B cell (primary cell): ENCODE results near the gene LIN9. TPM values are rescaled to one million over a fixed set of nuclear protein-coding genes. Genes with fewer than 3 reads are reported as not detected.

Experiments used
- ATAC-seq: fragments of 200-7000 bp; cut with Tn5 transposase; one replicate; pipeline ENCODE4 v1.10.0; 2021; ENCODE audit warnings: low read depth, mild to moderate bottlenecking, moderate number of reproducible peaks, moderate library complexity
- CTCF ChIA-PET: fragments of 350-600 bp; sonication (Branson Sonifier 250); formaldehyde crosslinking; loops from one replicate; lab custom pipeline; 2021; ENCODE audit warnings: antibody characterized with exemption, inconsistent platforms; lab: Charles Lee
- POLR2A ChIA-PET: fragments of 350-600 bp; sonication (Branson Sonifier 250); formaldehyde crosslinking; loops from one replicate; lab custom pipeline; 2021; ENCODE audit warnings: antibody characterized with exemption; lab: Charles Lee
- DNase-seq: peaks from one replicate; pipeline ENCODE4 v3.0.0; 2013
- H2AFZ ChIP-seq: 2 replicates; pipeline ENCODE4 v1.6.1; 2012; ENCODE audit warnings: mild to moderate bottlenecking, low read depth, low read length; ENCODE audit not compliant: insufficient read depth, poor library complexity, severe bottlenecking
- H3K27ac ChIP-seq, 2 donors: 1 replicate in 1 of 2; 2 replicates in 1 of 2; pipeline ENCODE4 v1.5.1; 2012 to 2013; ENCODE audit warnings: low read length in 2 of 2, mild to moderate bottlenecking in 2 of 2, moderate library complexity in 1 of 2
- H3K27me3 ChIP-seq, 4 experiments: fragments of 200-600 bp in 1 of 4; sonication (generic) in 1 of 4; replicated peaks in 1 of 4; 1 replicate in 2 of 4; 2 replicates in 2 of 4; pipeline versions ENCODE4 v1.6.1 to v1.7.0; 2013 to 2016; ENCODE audit warnings: low read length in 3 of 4, mild to moderate bottlenecking in 2 of 4, mixed read lengths in 1 of 4, moderate library complexity in 1 of 4; ENCODE audit not compliant: insufficient read depth in 4 of 4, control insufficient read depth in 3 of 4; ENCODE audit errors: control extremely low read depth in 1 of 4
- H3K36me3 ChIP-seq, 2 experiments: replicated peaks in 1 of 2; 1 replicate in 1 of 2; 2 replicates in 1 of 2; pipeline versions ENCODE4 v1.6.1 to v1.7.1; 2013; ENCODE audit warnings: low read length in 1 of 2; ENCODE audit not compliant: insufficient read depth in 2 of 2, control insufficient read depth in 1 of 2; ENCODE audit errors: control extremely low read depth in 1 of 2, extremely low read depth in 1 of 2
- H3K4me1 ChIP-seq, 2 donors: fragments of 200-600 bp in 1 of 2; sonication (generic) in 1 of 2; 1 replicate in 1 of 2; 2 replicates in 1 of 2; pipeline versions ENCODE4 v1.5.1 to v1.6.1; 2013 to 2017; ENCODE audit warnings: low read length in 2 of 2; ENCODE audit not compliant: control insufficient read depth in 2 of 2, insufficient read depth in 2 of 2
- H3K4me2 ChIP-seq: replicated peaks from 2 replicates; pipeline ENCODE3; 2012; ENCODE audit warnings: mild to moderate bottlenecking, low read depth, low read length; ENCODE audit not compliant: poor library complexity, severe bottlenecking
- H3K4me3 ChIP-seq, 5 experiments: fragments of 200-600 bp in 1 of 5; sonication (generic) in 1 of 5; 1 replicate in 3 of 5; 2 replicates in 2 of 5; pipeline versions ENCODE4 v1.5.1 to v1.7.0; 2011 to 2016; ENCODE audit warnings: low read length in 4 of 5, mild to moderate bottlenecking in 4 of 5, low read depth in 2 of 5, control low read depth in 1 of 5, moderate library complexity in 1 of 5; ENCODE audit not compliant: insufficient read depth in 1 of 5; ENCODE audit errors: control extremely low read depth in 1 of 5, extremely low read depth in 1 of 5
- H3K79me2 ChIP-seq: fragments of 200-600 bp; sonication (generic); one replicate; pipeline ENCODE4 v1.6.0; 2016; ENCODE audit warnings: low read length; ENCODE audit not compliant: control insufficient read depth, insufficient read depth
- H3K9ac ChIP-seq: fragments of 200-600 bp; sonication (generic); 2 replicates; pipeline ENCODE4 v1.6.1; 2017; ENCODE audit warnings: mild to moderate bottlenecking, low read length, moderate library complexity
- H3K9me3 ChIP-seq, 3 donors: one replicate each; pipeline versions ENCODE4 v1.6.1 to v1.7.1; 2013; ENCODE audit warnings: low read length in 2 of 3; ENCODE audit not compliant: control insufficient read depth in 2 of 3, insufficient read depth in 1 of 3; ENCODE audit errors: control extremely low read depth in 1 of 3
- H4K20me1 ChIP-seq: 2 replicates; pipeline ENCODE4 v1.6.0; 2012; ENCODE audit warnings: mild to moderate bottlenecking, low read length; ENCODE audit not compliant: insufficient read depth, control insufficient read depth, poor library complexity, severe bottlenecking
- H3K27ac Mint-ChIP-seq: one replicate; pipeline ENCODE4 v1.8.0; 2021; ENCODE audit warnings: mixed read lengths
- H3K27me3 Mint-ChIP-seq: one replicate; pipeline ENCODE4 v1.8.0; 2021; ENCODE audit warnings: mixed read lengths
- H3K4me1 Mint-ChIP-seq: one replicate; pipeline ENCODE4 v1.8.0; 2021; ENCODE audit warnings: mixed read lengths
- H3K4me3 Mint-ChIP-seq: one replicate; pipeline ENCODE4 v1.8.0; 2021; ENCODE audit warnings: mixed read lengths
- H3K9me3 Mint-ChIP-seq: one replicate; pipeline ENCODE4 v1.8.0; 2022; ENCODE audit warnings: mixed read lengths; ENCODE audit not compliant: insufficient read depth
- CTCF ChIP-seq: fragments of 200-600 bp; IDR thresholded peaks from one replicate; pipeline ENCODE4 v1.8.0; 2022; ENCODE audit warnings: antibody characterized with exemption, mild to moderate bottlenecking
- EZH2 ChIP-seq: IDR thresholded peaks from 2 replicates; pipeline ENCODE4 v1.6.1; 2012; ENCODE audit warnings: borderline replicate concordance, low read depth, mild to moderate bottlenecking, moderate library complexity, low read length; ENCODE audit not compliant: insufficient read depth, poor library complexity, severe bottlenecking
- WGBS: methylation state at CpG from one replicate; pipeline ENCODE4 v1.1.5; 2013; ENCODE audit warnings: missing lambda C conversion rate; ENCODE audit not compliant: insufficient coverage; 5-methylcytosine and 5-hydroxymethylcytosine counted together
- intact Hi-C: fragments of 100-400 bp; cut with micrococcal nuclease; formaldehyde crosslinking; loops from one replicate; pipeline ENCODE4 v1.10.0; 2022
- polyA plus RNA-seq: library from polyadenylated mRNA; depleted of rRNA; stranded (reverse); fragments of >200 nt; gene quantifications from 2 replicates; pipeline ENCODE4 v1.2.3, GENCODE V29; 2012
- total RNA-seq, 2 donors: library from RNA; stranded (reverse); fragments of 120-200 nt in 1 of 2; gene quantifications; 1 replicate in 1 of 2; 2 replicates in 1 of 2; pipeline versions ENCODE4 v1.2.3 to v1.2.4, GENCODE V29; 2013 to 2022

LIN9 gene
- total and polyA plus RNA-seq, 2 donors (not counting 1 experiment from before 2014, with no cell fraction given), result 1.7 to 6.7 TPM

DNA sequence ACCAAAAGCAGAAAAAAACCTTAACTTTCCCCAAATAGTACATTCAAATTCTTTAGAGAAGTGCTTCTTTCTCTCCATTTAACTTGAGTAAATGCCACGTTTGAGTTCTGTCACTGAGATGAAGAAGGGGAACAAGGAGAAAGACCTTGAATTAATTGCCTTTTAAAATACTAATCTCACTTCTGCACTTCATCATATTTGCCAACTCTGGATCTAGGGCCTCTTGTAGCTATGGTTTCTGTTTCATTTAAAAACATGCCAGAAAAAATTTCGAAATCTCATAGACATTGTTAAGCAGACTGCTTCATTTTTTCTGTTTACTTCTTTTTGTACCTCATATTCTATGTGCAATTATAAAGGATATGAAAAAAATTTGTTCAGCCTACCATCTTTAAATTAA lies 60.9 kb downstream of the LIN9 start:
- no peak overlapping the region for H3K9ac ChIP-seq
- peaks cover 0 to 4% of the 10 kb centered on the region in 2 donors for H3K4me1 ChIP-seq
- no peak overlapping the region for H3K4me3 ChIP-seq
- H3K36me3 ChIP-seq, result peaks cover 0 to 4% of the 10 kb centered on the region in 2 experiments
- no peaks in the 10 kb centered on the region for H3K27me3 ChIP-seq
- H3K27ac Mint-ChIP-seq, result no peak overlapping the region
- H3K27me3 Mint-ChIP-seq, result no peaks in the 10 kb centered on the region
- no peak overlapping the region for H3K4me2 ChIP-seq
- no peak for DNase-seq
- no peak for ATAC-seq
- H3K4me1 Mint-ChIP-seq, result peaks cover 13% of the 10 kb centered on the region
- no peaks in the 10 kb centered on the region for H3K9me3 Mint-ChIP-seq
- H3K4me3 Mint-ChIP-seq, result no peak overlapping the region
- H3K27ac ChIP-seq, result no peak overlapping the region
- ChIA-PET CTCF (no interaction called here), POLR2A (no interaction called here)
- H3K9me3 ChIP-seq, result no peaks in the 10 kb centered on the region
- no peak overlapping the region for H2AFZ ChIP-seq
- intact Hi-C loops, result no loop called here
- H3K79me2 ChIP-seq, result no peaks in the 10 kb centered on the region
- TF ChIP-seq EZH2, result no peak
- no peak for TF ChIP-seq CTCF
- WGBS, result no CpG with 5 or more reads among the region's 2 CpGs
- no peaks in the 10 kb centered on the region for H4K20me1 ChIP-seq

DNA sequence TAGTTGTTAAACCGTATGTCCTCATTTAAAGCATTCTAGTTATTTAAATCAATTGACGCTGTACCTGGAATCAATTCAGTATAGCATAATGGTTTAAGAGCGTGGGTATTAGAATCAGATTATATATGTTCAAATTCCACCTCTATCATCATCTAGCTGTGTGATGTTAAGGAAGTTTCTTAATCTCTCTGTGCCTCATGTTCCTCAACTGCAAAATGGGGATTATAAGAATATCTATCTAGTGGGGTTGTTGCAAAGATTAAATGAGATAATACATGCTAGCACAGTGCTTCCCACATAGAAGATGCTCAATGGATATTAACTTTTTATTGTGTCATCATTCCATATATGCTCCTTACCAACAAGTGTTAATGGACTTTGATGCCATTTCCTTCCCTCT lies 69.5 kb downstream of the LIN9 start:
- no peak overlapping the region for H3K4me2 ChIP-seq
- CTCF ChIA-PET, result no interaction called here
- no peak overlapping the region for H3K4me3 ChIP-seq
- no peak for TF ChIP-seq EZH2
- no peak for TF ChIP-seq CTCF
- no peaks in the 10 kb centered on the region for H3K4me1 ChIP-seq
- WGBS, result no CpG with 5 or more reads among the region's 3 CpGs
- DNase-seq (no peak), ATAC-seq (no peak)
- H3K27ac ChIP-seq, result no peak overlapping the region
- no peaks in the 10 kb centered on the region for H3K27me3 Mint-ChIP-seq
- POLR2A ChIA-PET, result no interaction called here
- no peaks in the 10 kb centered on the region for H3K4me1 Mint-ChIP-seq
- no peaks in the 10 kb centered on the region for H3K27me3 ChIP-seq
- H3K9ac ChIP-seq, result no peak overlapping the region
- H3K79me2 ChIP-seq, result no peaks in the 10 kb centered on the region
- no peak overlapping the region for H3K27ac Mint-ChIP-seq
- no peak overlapping the region for H2AFZ ChIP-seq
- peaks cover 5 to 7% of the 10 kb centered on the region in 2 experiments for H3K36me3 ChIP-seq
- intact Hi-C loops, result no loop called here
- no peak overlapping the region for H3K4me3 Mint-ChIP-seq
- H3K9me3 ChIP-seq, result no peaks in the 10 kb centered on the region
- H4K20me1 ChIP-seq, result no peaks in the 10 kb centered on the region
- no peaks in the 10 kb centered on the region for H3K9me3 Mint-ChIP-seq
